ENCODE data around the gene CSRP1. TPM values are rescaled to one million over a fixed set of nuclear protein-coding genes. Genes with fewer than 3 reads are reported as not detected.

The CSRP1 gene
- total and polyA plus RNA-seq, 2 of the 13 experiments (the other 11 are each of a cell fraction or from before 2014, with no cell fraction given) = 17.7 to 68.9 TPM

- Histone ChIP-seq H3K27me3 (ENCODE audit: control insufficient read depth in 1 of 2, insufficient read depth in 2 of 2, low read length in 2 of 2) (peaks cover 0 to 8% of the 10 kb centered on the region in 2 experiments; a peak in 3 of 5 replicates), H3K4me2 (ENCODE audit: low read depth, low read length) (peak overlapping the region; percentile 63; the same call in 1 of the 2 replicates), H3K9ac (ENCODE audit: insufficient read depth, low read depth, low read length) (no peak overlapping the region), H4K20me1 (ENCODE audit: insufficient read depth, low read length) (no peaks in the 10 kb centered on the region), H3K36me3 (replicated peaks in 1 of 2; ENCODE audit: control insufficient read depth in 1 of 2, insufficient read depth in 2 of 2, low read length in 2 of 2) (peaks cover 2 to 3% of the 10 kb centered on the region in 2 experiments; a peak in 2 of 5 replicates), H3K27ac (ENCODE audit: extremely low read length, insufficient read depth, low read length) (no peak overlapping the region), H3K9me3 (ENCODE audit: low read length) (no peaks in the 10 kb centered on the region), H3K4me1 (ENCODE audit: insufficient read depth, low read length) (peaks cover 57% of the 10 kb centered on the region), H3K79me2 (ENCODE audit: insufficient read depth, low read length) (peaks cover under 1% of the 10 kb centered on the region), H3K4me3 (replicated peaks in 1 of 3; ENCODE audit: insufficient read depth in 1 of 3, low read depth in 2 of 3, low read length in 3 of 3) (peak overlapping the region in 1 of 3 experiments; percentile 51; a peak in 1 of 6 replicates), H2AFZ (ENCODE audit: low read length) (no peak overlapping the region)
- ChIA-PET POLR2A (interaction anchor here (0.8 to 2.2 kb wide), 3 partner anchors 8 to 55 kb away, joined by 3 to 12 read pairs (median 6); partner anchors contain the start of gene PHLDA3), CTCF (ENCODE audit: low intra/inter-chr PET ratio, low total read pairs) (no interaction called here)
- in situ Hi-C loops (cut with HindIII; ENCODE audit: extremely low pct_ligation_motif_present, low pct_unique_long_range_greater_than_20kb) = no loop called here
- peak; percentile 65 for ATAC-seq
- WGBS (ENCODE audit: low lambda C conversion rate) = 8% methylated on average over 8 of the region's 8 CpGs
- peak; percentile 73 for DNase-seq (ENCODE audit: low spot score)
- no peak for FAIRE-seq
- no peak for TF ChIP-seq ZNF20 (CRISPR knock-in tag; IDR thresholded peaks at IDR 0.05)
- TF ChIP-seq ZNF770 (CRISPR knock-in tag; IDR thresholded peaks at IDR 0.05) = peak; percentile 38; the same call in 1 of the 2 replicates
- TF ChIP-seq FOSL2 (CRISPR knock-in tag; IDR thresholded peaks at IDR 0.05) = peak; percentile 83
- peak; percentile 26; the same call in 1 of the 2 replicates for TF ChIP-seq SAP130 (CRISPR knock-in tag; IDR thresholded peaks at IDR 0.05; ENCODE audit: low read depth)
- BruUV-seq (replicated peaks) = no TSS peak
- intact Hi-C loops (cut with micrococcal nuclease; ENCODE audit: unreplicated experiment) = no loop called here
Observed at GRCh38 chr1:201460814-201461644, 45.9 kb downstream of the CSRP1 start.

- Histone ChIP-seq H3K27ac (ENCODE audit: extremely low read length, insufficient read depth, low read length) (no peak overlapping the region), H3K4me1 (ENCODE audit: insufficient read depth, low read length) (peaks cover 52% of the 10 kb centered on the region), H3K4me3 (replicated peaks in 1 of 3; ENCODE audit: insufficient read depth in 1 of 3, low read depth in 2 of 3, low read length in 3 of 3) (no peak overlapping the region), H3K9ac (ENCODE audit: insufficient read depth, low read depth, low read length) (no peak overlapping the region), H3K27me3 (ENCODE audit: control insufficient read depth in 1 of 2, insufficient read depth in 2 of 2, low read length in 2 of 2) (peaks cover 0 to 17% of the 10 kb centered on the region in 2 experiments; a peak in 3 of 5 replicates), H3K36me3 (replicated peaks in 1 of 2; ENCODE audit: control insufficient read depth in 1 of 2, insufficient read depth in 2 of 2, low read length in 2 of 2) (no peaks in the 10 kb centered on the region), H3K4me2 (ENCODE audit: low read depth, low read length) (no peak overlapping the region), H2AFZ (ENCODE audit: low read length) (no peak overlapping the region), H3K9me3 (ENCODE audit: low read length) (no peaks in the 10 kb centered on the region), H3K79me2 (ENCODE audit: insufficient read depth, low read length) (no peaks in the 10 kb centered on the region), H4K20me1 (ENCODE audit: insufficient read depth, low read length) (no peaks in the 10 kb centered on the region)
- BruUV-seq (replicated peaks) = no TSS peak
- POLR2A ChIA-PET = interaction anchor here (1.0 to 2.2 kb wide), 2 partner anchors 9 to 12 kb away, joined by 4 to 12 read pairs; partner anchors contain the start of gene PHLDA3
- CTCF ChIA-PET (ENCODE audit: low intra/inter-chr PET ratio, low total read pairs) = no interaction called here
- no peak for FAIRE-seq
- DNase-seq (ENCODE audit: low spot score) = no peak
- 40% methylated on average over 3 of the region's 5 CpGs for WGBS (ENCODE audit: low lambda C conversion rate)
- ATAC-seq = no peak
- in situ Hi-C loops (cut with HindIII; ENCODE audit: extremely low pct_ligation_motif_present, low pct_unique_long_range_greater_than_20kb) = no loop called here
- intact Hi-C loops (cut with micrococcal nuclease; ENCODE audit: unreplicated experiment) = no loop called here
- TF ChIP-seq SOX6 (IDR thresholded peaks at IDR 0.05) (no peak), SOX6 (CRISPR knock-in tag; IDR thresholded peaks at IDR 0.05) (no peak), ZNF260 (CRISPR knock-in tag; IDR thresholded peaks at IDR 0.05; ENCODE audit: borderline replicate concordance, low read depth) (no peak), PAX8 (CRISPR knock-in tag; IDR thresholded peaks at IDR 0.05; ENCODE audit: borderline replicate concordance) (no peak), CCAR2 (optimal IDR thresholded peaks at IDR 0.05; ENCODE audit: low read depth, low read length) (no peak), ZNF333 (CRISPR knock-in tag; IDR thresholded peaks at IDR 0.05; ENCODE audit: borderline replicate concordance) (no peak), ZNF552 (CRISPR knock-in tag; IDR thresholded peaks at IDR 0.05; ENCODE audit: borderline replicate concordance) (no peak), HOXA9 (CRISPR knock-in tag; IDR thresholded peaks at IDR 0.05; ENCODE audit: borderline replicate concordance) (no peak), ZBTB2 (CRISPR knock-in tag; IDR thresholded peaks at IDR 0.05; ENCODE audit: low read depth) (no peak), ZNF138 (CRISPR knock-in tag; IDR thresholded peaks at IDR 0.05; ENCODE audit: low read depth) (no peak)
Observed at GRCh38 chr1:201459775-201460174, 47.1 kb downstream of the CSRP1 start.
